RWPE2 (cell line): Measurements from ENCODE around the gene MPP4.

Experiments
- ATAC-seq: fragments of 200-7000 bp; cut with Tn5 transposase; 3 replicates; pipeline ENCODE4 v1.9.1; 2021; ENCODE audit warnings: low read depth
- DNase-seq: peaks from one replicate; pipeline ENCODE4 v3.0.0-alpha.2; 2020; ENCODE audit warnings: low spot score
- H3K27ac ChIP-seq: fragments of 450-650 bp; 2 replicates; pipeline ENCODE4 v1.5.1; 2017; ENCODE audit warnings: mild to moderate bottlenecking; ENCODE audit not compliant: poor library complexity, severe bottlenecking
- H3K27me3 ChIP-seq: fragments of 250-450 bp; sonication (Bioruptor Pico); 2 replicates; pipeline ENCODE4 v1.5.1; 2021; ENCODE audit warnings: mild to moderate bottlenecking, moderate library complexity; ENCODE audit not compliant: insufficient read depth, poor library complexity, severe bottlenecking
- H3K36me3 ChIP-seq: fragments of 250-450 bp; sonication (Bioruptor Pico); 2 replicates; pipeline ENCODE4 v1.5.1; 2020; ENCODE audit warnings: low read depth, mild to moderate bottlenecking, moderate library complexity
- H3K4me1 ChIP-seq: fragments of 250-450 bp; sonication (Bioruptor Pico); 2 replicates; pipeline ENCODE4 v1.5.1; 2021; ENCODE audit warnings: mild to moderate bottlenecking, moderate library complexity; ENCODE audit not compliant: insufficient read depth, poor library complexity, severe bottlenecking
- H3K4me3 ChIP-seq: fragments of 250-450 bp; sonication (Bioruptor Pico); 2 replicates; pipeline ENCODE4 v1.5.1; 2021; ENCODE audit warnings: mild to moderate bottlenecking, moderate library complexity; ENCODE audit not compliant: severe bottlenecking
- H3K9me3 ChIP-seq: fragments of 250-450 bp; sonication (Bioruptor Pico); 2 replicates; pipeline ENCODE4 v1.5.1; 2021; ENCODE audit warnings: mild to moderate bottlenecking, moderate library complexity; ENCODE audit not compliant: severe bottlenecking
- TF ChIP-seq, protein P1 (sequence below): fragments of 450-650 bp; IDR thresholded peaks from one replicate; pipeline ENCODE4 v1.5.1; 2017; ENCODE audit warnings: mild to moderate bottlenecking, moderate library complexity; ENCODE audit not compliant: poor library complexity, severe bottlenecking

MPP4 gene

DNA sequence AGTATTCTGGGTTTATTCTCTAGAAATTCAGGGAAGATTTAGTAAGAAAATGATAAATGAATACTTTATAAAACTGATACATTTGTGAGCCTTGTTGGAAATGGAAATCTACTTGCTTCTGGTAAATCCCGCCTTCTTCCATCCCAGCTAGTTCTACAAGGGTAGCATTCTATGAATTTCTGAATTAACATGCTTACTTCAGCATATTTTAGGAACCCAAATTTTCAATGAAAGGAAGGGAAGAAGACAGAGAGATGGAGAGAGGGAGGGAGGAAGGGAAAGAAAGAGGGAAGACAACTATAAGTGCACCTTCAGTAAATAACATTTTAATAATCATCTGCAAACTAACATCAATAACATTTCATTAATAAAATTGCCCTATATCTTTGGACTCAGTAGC, 28.6 kb downstream of the MPP4 start:
- TF ChIP-seq, protein P1, sequence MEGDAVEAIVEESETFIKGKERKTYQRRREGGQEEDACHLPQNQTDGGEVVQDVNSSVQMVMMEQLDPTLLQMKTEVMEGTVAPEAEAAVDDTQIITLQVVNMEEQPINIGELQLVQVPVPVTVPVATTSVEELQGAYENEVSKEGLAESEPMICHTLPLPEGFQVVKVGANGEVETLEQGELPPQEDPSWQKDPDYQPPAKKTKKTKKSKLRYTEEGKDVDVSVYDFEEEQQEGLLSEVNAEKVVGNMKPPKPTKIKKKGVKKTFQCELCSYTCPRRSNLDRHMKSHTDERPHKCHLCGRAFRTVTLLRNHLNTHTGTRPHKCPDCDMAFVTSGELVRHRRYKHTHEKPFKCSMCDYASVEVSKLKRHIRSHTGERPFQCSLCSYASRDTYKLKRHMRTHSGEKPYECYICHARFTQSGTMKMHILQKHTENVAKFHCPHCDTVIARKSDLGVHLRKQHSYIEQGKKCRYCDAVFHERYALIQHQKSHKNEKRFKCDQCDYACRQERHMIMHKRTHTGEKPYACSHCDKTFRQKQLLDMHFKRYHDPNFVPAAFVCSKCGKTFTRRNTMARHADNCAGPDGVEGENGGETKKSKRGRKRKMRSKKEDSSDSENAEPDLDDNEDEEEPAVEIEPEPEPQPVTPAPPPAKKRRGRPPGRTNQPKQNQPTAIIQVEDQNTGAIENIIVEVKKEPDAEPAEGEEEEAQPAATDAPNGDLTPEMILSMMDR, result no peak
- H3K4me1 ChIP-seq, result no peaks in the 10 kb centered on the region
- no peaks in the 10 kb centered on the region for H3K36me3 ChIP-seq
- no peaks in the 10 kb centered on the region for H3K27me3 ChIP-seq
- H3K4me3 ChIP-seq, result no peak overlapping the region
- no peaks in the 10 kb centered on the region for H3K9me3 ChIP-seq
- ATAC-seq (no peak), DNase-seq (no peak)
- H3K27ac ChIP-seq, result no peak overlapping the region

DNA sequence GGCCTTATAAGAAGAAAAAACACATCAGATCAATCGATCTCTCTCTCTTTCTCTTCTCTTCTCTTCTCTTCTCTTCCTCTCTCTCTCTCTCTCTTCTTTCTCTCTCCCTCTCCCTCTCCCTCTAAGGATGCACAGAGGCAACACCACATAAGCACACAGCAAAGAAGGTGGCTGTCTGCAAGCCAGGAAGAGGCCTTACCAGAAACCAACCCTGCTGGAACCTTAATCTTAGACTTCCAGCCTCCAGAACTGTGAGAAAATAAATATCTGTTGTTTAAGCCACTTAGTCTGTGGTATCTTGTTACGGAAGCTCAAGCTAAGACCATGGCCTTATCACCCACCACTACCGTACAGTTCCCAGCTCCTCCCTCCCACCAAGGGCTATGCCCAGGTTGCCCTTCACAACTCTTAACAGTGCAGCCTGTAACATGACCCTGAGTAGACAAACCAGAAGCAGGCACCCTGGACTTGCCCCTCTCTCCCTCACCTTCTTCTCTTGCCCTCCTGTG, 30.0 kb downstream of the MPP4 start:
- TF ChIP-seq, protein P1, result no peak
- H3K9me3 ChIP-seq, result no peaks in the 10 kb centered on the region
- no peaks in the 10 kb centered on the region for H3K4me1 ChIP-seq
- no peak overlapping the region for H3K27ac ChIP-seq
- H3K36me3 ChIP-seq, result no peaks in the 10 kb centered on the region
- no peak for ATAC-seq
- DNase-seq, result no peak
- no peaks in the 10 kb centered on the region for H3K27me3 ChIP-seq
- no peak overlapping the region for H3K4me3 ChIP-seq

DNA sequence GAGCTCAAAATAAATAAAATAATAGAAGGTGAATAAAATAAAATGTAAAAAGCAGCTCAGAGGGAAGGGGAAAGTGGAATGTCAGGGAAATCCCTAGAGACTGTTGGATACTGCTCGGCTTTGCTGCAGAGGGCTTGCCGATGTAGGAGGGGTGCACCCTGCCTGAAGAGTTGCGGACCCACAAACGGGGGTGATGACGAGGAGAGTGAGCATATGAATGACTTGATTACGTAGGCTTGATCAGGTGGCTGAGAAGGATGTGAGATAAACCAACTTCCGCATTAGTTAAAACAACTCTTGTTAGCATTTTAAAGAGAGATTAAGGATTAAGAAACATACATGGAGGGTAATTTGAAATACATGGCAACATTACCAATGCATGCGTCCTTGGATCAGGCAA, 34.1 kb downstream of the MPP4 start:
- no peak for ATAC-seq
- Histone ChIP-seq H3K4me3 (no peak overlapping the region), H3K27me3 (no peaks in the 10 kb centered on the region), H3K4me1 (no peaks in the 10 kb centered on the region), H3K27ac (no peak overlapping the region), H3K36me3 (no peaks in the 10 kb centered on the region), H3K9me3 (no peaks in the 10 kb centered on the region)
- DNase-seq, result no peak
- TF ChIP-seq, protein P1, result no peak

DNA sequence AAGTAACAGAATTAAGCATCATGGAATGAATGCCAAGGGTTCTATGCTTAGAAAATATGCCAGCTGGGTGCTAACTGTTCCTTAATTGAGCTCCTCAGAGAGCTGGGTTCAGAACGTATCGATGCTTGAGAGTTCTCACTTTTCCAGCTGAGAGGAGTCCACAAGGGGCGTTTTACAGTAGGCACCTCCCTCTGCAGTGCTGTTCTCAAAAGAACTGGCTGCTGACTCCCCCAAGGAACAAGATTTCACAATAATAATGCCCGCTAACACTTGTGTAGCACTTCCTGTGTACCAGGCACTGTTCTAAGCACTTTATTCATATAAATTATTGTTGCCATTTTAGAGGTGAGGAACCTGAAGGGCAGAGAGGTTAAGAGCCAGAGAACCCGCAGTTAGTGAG, 37.1 kb downstream of the MPP4 start:
- no peak for ATAC-seq
- H3K4me1 ChIP-seq, result no peaks in the 10 kb centered on the region
- no peak overlapping the region for H3K27ac ChIP-seq

DNA sequence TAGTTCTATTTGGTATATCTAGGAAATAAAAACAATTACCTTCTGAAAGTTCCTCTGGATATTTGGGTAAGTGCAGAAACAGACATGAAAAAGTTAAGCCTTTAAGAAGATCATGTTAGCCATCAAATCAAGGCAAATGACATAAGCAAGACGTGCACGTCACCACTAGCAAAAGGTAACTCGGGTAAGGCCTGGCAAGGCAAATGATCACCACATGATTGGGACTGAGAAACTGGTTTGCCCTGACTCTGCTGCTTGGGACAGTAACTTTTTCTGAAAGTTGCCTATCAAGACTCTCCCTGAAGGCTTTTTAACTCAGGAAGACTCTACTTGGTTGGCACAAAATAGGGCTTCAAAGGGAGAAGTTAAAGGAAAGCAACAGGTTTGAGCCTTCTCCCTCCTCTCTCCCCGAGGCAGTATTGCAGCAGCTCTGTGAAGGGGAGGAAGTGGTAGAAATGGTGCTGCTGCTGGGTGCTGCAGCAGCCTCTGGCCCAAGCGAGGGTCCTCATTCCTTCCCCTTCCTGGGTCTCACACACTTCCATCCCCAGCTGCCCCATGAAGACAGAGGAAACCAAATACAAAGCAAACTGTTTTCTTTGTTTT, 38.0 kb downstream of the MPP4 start:
- H3K27ac ChIP-seq, result no peak overlapping the region
- no peaks in the 10 kb centered on the region for H3K36me3 ChIP-seq
- no peaks in the 10 kb centered on the region for H3K9me3 ChIP-seq
- no peak overlapping the region for H3K4me3 ChIP-seq
- no peak for DNase-seq
- TF ChIP-seq, protein P1, result no peak
- no peak for ATAC-seq
- no peaks in the 10 kb centered on the region for H3K27me3 ChIP-seq
- H3K4me1 ChIP-seq, result no peaks in the 10 kb centered on the region

More for the DNA sequence above, 37.1 kb downstream of the MPP4 start:
- no peaks in the 10 kb centered on the region for H3K9me3 ChIP-seq
- DNase-seq, result no peak
- TF ChIP-seq, protein P1, result no peak
- no peak overlapping the region for H3K4me3 ChIP-seq
- no peaks in the 10 kb centered on the region for H3K27me3 ChIP-seq
- no peaks in the 10 kb centered on the region for H3K36me3 ChIP-seq
